PC-9 (cell line): ENCODE results near the gene ITGBL1.

ENCODE experiments used
- EZH2 ChIP-seq: fragments of 200-600 bp; sonication (generic); IDR thresholded peaks from 2 replicates; pipeline ENCODE4 v1.8.0; 2017; ENCODE audit warnings: antibody characterized with exemption, low read depth
- TF ChIP-seq, protein P1 (sequence below): fragments of 200-600 bp; sonication (generic); conservative IDR thresholded peaks from 2 replicates; pipeline ENCODE4 v1.6.1; 2017; ENCODE audit warnings: mixed run types, antibody characterized with exemption, mild to moderate bottlenecking, moderate library complexity

- TF ChIP-seq, protein P1, sequence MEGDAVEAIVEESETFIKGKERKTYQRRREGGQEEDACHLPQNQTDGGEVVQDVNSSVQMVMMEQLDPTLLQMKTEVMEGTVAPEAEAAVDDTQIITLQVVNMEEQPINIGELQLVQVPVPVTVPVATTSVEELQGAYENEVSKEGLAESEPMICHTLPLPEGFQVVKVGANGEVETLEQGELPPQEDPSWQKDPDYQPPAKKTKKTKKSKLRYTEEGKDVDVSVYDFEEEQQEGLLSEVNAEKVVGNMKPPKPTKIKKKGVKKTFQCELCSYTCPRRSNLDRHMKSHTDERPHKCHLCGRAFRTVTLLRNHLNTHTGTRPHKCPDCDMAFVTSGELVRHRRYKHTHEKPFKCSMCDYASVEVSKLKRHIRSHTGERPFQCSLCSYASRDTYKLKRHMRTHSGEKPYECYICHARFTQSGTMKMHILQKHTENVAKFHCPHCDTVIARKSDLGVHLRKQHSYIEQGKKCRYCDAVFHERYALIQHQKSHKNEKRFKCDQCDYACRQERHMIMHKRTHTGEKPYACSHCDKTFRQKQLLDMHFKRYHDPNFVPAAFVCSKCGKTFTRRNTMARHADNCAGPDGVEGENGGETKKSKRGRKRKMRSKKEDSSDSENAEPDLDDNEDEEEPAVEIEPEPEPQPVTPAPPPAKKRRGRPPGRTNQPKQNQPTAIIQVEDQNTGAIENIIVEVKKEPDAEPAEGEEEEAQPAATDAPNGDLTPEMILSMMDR: no peak
- no peak for TF ChIP-seq EZH2
Observed at GRCh38 chr13:101728615-101729014, 276.1 kb downstream of the ITGBL1 start.
